CD8-positive, alpha-beta memory T cell (primary cell): ENCODE measurements around the gene SH3TC1. TPM values are rescaled to one million over a fixed set of nuclear protein-coding genes. Genes with fewer than 3 reads are reported as not detected.

Experiments
- CTCF ChIA-PET: fragments of 350-600 bp; sonication (Branson Sonifier 250); formaldehyde crosslinking; loops from one replicate; lab custom pipeline; 2021; ENCODE audit warnings: antibody characterized with exemption; lab: Charles Lee
- POLR2A ChIA-PET: fragments of 350-600 bp; sonication (Branson Sonifier 250); formaldehyde crosslinking; loops from one replicate; lab custom pipeline; 2021; ENCODE audit warnings: antibody characterized with exemption; lab: Charles Lee
- DNase-seq, 5 donors: peaks; one replicate each; pipeline versions ENCODE4 v3.0.0 to v3.0.0-alpha.2; 2020 to 2022; ENCODE audit warnings: mixed read lengths in 1 of 5
- H3K27ac ChIP-seq: one replicate; pipeline ENCODE4 v1.7.0; 2013; ENCODE audit warnings: low read depth, mild to moderate bottlenecking, low read length, moderate library complexity
- H3K27me3 ChIP-seq: 2 replicates; pipeline ENCODE4 v1.7.0; 2013; ENCODE audit warnings: low read length, mild to moderate bottlenecking; ENCODE audit not compliant: insufficient read depth, poor library complexity, severe bottlenecking
- H3K36me3 ChIP-seq: 2 replicates; pipeline ENCODE4 v1.7.0; 2013; ENCODE audit warnings: mild to moderate bottlenecking, low read length, moderate library complexity; ENCODE audit not compliant: insufficient read depth
- H3K4me1 ChIP-seq: 2 replicates; pipeline ENCODE4 v1.7.0; 2013; ENCODE audit warnings: mild to moderate bottlenecking, low read length, moderate library complexity; ENCODE audit not compliant: insufficient read depth
- H3K4me3 ChIP-seq: 2 replicates; pipeline ENCODE4 v1.7.0; 2013; ENCODE audit warnings: mild to moderate bottlenecking, low read length
- H3K9me3 ChIP-seq: 2 replicates; pipeline ENCODE4 v1.7.0; 2013; ENCODE audit warnings: mild to moderate bottlenecking, low read length
- H3K27ac Mint-ChIP-seq, 8 donors: one replicate each; pipeline ENCODE4 v1.8.0; 2020 to 2021; ENCODE audit warnings: mixed read lengths in 8 of 8, mild to moderate bottlenecking in 6 of 8, inconsistent platforms in 3 of 8, moderate library complexity in 3 of 8
- H3K27me3 Mint-ChIP-seq, 2 donors: one replicate each; pipeline ENCODE4 v1.8.0; 2020 to 2021; ENCODE audit warnings: mixed read lengths in 2 of 2, mild to moderate bottlenecking in 1 of 2, moderate library complexity in 1 of 2
- H3K36me3 Mint-ChIP-seq, 3 donors: one replicate each; pipeline ENCODE4 v1.8.0; 2020 to 2021; ENCODE audit warnings: mixed read lengths in 3 of 3, inconsistent platforms in 1 of 3, mild to moderate bottlenecking in 1 of 3
- H3K4me1 Mint-ChIP-seq, 3 donors: one replicate each; pipeline ENCODE4 v1.8.0; 2020 to 2021; ENCODE audit warnings: mixed read lengths in 3 of 3, inconsistent platforms in 1 of 3, mild to moderate bottlenecking in 1 of 3
- H3K4me3 Mint-ChIP-seq, 7 donors: one replicate each; pipeline ENCODE4 v1.8.0; 2020 to 2021; ENCODE audit warnings: mixed read lengths in 7 of 7, mild to moderate bottlenecking in 6 of 7, moderate library complexity in 4 of 7, inconsistent platforms in 2 of 7
- H3K9me3 Mint-ChIP-seq, 5 donors: one replicate each; pipeline ENCODE4 v1.8.0; 2020 to 2022; ENCODE audit warnings: mixed read lengths in 5 of 5, mild to moderate bottlenecking in 3 of 5, moderate library complexity in 2 of 5, inconsistent platforms in 1 of 5
- polyA plus RNA-seq: library from polyadenylated mRNA; unstranded; fragments of 300-500 nt; fragmentation: Illumina TruSeq; gene quantifications from one replicate; pipeline ENCODE4 v1.2.3, GENCODE V29; 2021
- total RNA-seq, 2 experiments: library from RNA; stranded (reverse); gene quantifications; one replicate each; pipeline ENCODE4 v1.2.3, GENCODE V29; 2021

Gene SH3TC1
- total and polyA plus RNA-seq, 3 experiments from 2014 or later, result 7.5 to 12.2 (median 8.9) TPM

DNA sequence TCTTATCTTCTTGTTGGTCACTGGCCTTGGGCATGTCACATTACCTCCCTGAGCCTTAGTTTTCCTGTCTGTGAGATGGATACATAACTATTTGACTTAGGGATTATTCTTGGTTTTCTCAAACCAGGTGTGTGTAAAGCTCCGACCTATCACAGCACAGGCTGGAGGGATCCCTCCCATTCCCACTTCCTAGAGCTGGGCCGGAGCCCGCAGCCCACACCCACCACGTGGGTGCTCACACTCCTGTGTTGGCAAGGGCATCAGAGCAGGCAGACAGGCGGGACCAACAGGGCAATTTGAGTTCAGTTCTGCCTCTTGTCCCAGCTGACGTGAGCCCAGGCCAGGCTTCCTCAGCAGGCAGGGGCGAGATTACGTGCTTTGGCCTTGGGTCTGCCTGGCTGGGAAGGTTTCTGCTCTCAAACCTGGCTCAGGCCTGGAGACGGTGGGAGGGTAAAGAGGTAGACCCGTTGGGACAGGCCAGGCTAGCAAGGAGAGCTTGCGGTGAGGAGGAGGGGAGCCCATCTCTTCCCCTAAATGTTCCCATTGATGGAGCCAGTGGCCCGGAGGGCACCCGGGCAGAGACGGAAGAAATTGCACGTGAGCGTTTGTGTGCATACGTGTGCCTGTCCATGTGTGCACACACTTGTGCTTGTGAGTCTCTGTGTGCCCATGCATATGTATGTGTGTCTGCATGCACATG lies 734 bp upstream of the SH3TC1 start:
- H3K27ac ChIP-seq, result peak overlapping the region; percentile 73
- peaks cover 43% of the 10 kb centered on the region for H3K4me1 ChIP-seq
- H3K27me3 ChIP-seq, result no peaks in the 10 kb centered on the region
- Mint-ChIP-seq H3K4me3 (peak overlapping the region; percentile 89 to 99 (median 92)), H3K27ac (peak overlapping the region; percentile 54 to 98 (median 90)), H3K27me3 (no peaks in the 10 kb centered on the region), H3K36me3 (peaks cover 0 to 6% (median 0%) of the 10 kb centered on the region in 3 donors), H3K9me3 (no peaks in the 10 kb centered on the region), H3K4me1 (peaks cover 28 to 49% (median 30%) of the 10 kb centered on the region in 3 donors)
- ChIA-PET CTCF (interaction anchor here (0.6 to 1.2 kb wide), 4 partner anchors 22 to 355 kb away, joined by 3 to 8 read pairs (median 5); no protein-coding TSS in a partner anchor), POLR2A (interaction anchor here (1.7 kb wide), 1 partner anchor 40 kb away, joined by 9 read pairs; the partner anchor contains the start of gene ABLIM2)
- H3K4me3 ChIP-seq, result peak overlapping the region; percentile 89
- no peaks in the 10 kb centered on the region for H3K9me3 ChIP-seq
- DNase-seq, result no peak
- no peaks in the 10 kb centered on the region for H3K36me3 ChIP-seq

DNA sequence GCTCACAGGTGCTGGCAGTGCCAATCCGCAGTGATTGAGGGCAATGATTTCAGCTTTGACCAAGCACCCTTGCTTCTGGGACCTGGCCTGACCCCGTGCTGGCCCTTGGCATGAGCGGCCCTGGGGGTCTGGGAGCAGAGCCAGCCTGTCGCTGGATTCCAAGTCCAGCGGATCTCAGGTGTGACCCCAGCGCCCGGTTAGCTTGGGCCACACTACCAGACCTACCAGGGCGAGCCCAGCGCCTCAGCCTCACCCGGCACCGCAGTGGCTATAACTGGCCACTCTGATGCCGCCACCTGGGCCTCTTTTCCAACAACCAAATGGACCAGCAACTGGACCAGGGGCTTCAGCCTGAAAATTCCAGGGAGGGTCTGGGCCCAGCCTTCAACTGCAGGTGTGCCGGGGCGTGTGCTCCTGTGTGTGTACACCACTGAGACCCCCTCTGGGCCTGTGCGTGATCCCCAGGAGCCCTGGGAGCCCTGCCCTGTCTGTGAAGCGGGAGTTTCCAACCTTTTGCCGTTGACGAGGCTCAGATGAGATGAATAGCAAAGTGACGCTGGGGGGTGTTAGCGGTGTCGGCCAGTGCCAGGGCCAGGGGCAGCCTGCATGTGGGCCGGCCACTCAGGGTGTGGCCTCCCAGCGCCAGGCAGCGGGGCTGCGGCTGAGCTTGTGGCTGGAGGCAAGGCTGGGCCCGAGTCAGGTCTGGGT lies 658 bp downstream of the SH3TC1 start:
- H3K27me3 Mint-ChIP-seq, result no peaks in the 10 kb centered on the region
- CTCF ChIA-PET, result interaction anchor here (0.9 to 1.2 kb wide), 4 partner anchors 23 to 46 kb away, joined by 3 to 8 read pairs (median 5); no protein-coding TSS in a partner anchor

DNA sequence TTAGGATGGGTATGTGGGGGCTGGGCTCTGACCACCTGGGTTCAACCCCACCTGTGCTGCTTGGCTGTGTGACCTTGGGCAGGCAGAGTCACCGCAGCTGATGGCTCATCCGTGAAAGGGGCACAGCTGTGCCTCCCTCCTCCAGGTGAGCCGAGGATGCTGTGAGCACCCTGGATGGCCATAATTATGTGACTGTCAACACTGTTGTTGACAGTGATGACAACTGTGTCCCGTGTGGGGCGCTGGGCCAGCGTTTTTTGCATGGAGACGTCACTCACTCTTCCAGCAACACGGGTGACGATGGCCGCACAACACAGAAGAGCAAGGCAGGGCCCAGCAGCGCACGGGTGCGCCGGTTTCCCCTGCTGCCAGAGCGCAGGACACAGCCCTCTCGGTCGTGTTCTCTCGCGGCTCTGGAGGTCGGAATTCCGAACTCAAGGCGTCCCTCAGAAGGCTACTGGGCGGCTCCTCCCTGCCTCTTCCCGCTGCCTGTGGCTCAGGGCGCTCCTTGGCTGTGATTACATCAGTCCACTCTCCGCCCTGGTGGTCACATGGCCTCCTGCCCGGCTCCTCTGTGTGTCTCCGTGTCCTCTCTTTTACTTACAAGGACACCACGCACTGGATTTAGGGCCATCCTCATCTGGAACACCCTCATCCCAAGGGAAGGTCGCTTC lies 1.3 kb downstream of the SH3TC1 start:
- peaks cover 28 to 53% (median 30%) of the 10 kb centered on the region in 3 donors for H3K4me1 Mint-ChIP-seq
- H3K9me3 ChIP-seq, result no peaks in the 10 kb centered on the region
- POLR2A ChIA-PET, result interaction anchor here (1.7 kb wide), 1 partner anchor 42 kb away, joined by 9 read pairs; the partner anchor contains the start of gene ABLIM2
- H3K27ac ChIP-seq, result peak overlapping the region; percentile 73
- DNase-seq, result peak in 3 of 5 donors; percentile 16 to 58 (median 41)
- no peaks in the 10 kb centered on the region for H3K27me3 ChIP-seq
- H3K27me3 Mint-ChIP-seq, result no peaks in the 10 kb centered on the region
- H3K36me3 Mint-ChIP-seq, result peaks cover 0 to 10% (median 0%) of the 10 kb centered on the region in 3 donors
- H3K4me3 ChIP-seq, result peak overlapping the region; percentile 89
- peak overlapping the region; percentile 89 to 99 (median 92) for H3K4me3 Mint-ChIP-seq
- H3K36me3 ChIP-seq, result no peaks in the 10 kb centered on the region
- H3K27ac Mint-ChIP-seq, result peak overlapping the region in 7 of 8 donors; percentile 78 to 98 (median 94)
- H3K4me1 ChIP-seq, result peaks cover 43% of the 10 kb centered on the region
- no peaks in the 10 kb centered on the region for H3K9me3 Mint-ChIP-seq
- CTCF ChIA-PET, result interaction anchor here (0.9 to 2.3 kb wide), 2 partner anchors 24 to 45 kb away, joined by 3 to 6 read pairs; no protein-coding TSS in a partner anchor

More for the DNA sequence above, 658 bp downstream of the SH3TC1 start:
- no peaks in the 10 kb centered on the region for H3K9me3 Mint-ChIP-seq
- peak overlapping the region; percentile 63 to 98 (median 94) for H3K27ac Mint-ChIP-seq
- Histone ChIP-seq H3K36me3 (no peaks in the 10 kb centered on the region), H3K27ac (peak overlapping the region; percentile 73), H3K4me1 (peaks cover 43% of the 10 kb centered on the region), H3K27me3 (no peaks in the 10 kb centered on the region), H3K9me3 (no peaks in the 10 kb centered on the region), H3K4me3 (peak overlapping the region; percentile 89)
- peaks cover 28 to 52% (median 30%) of the 10 kb centered on the region in 3 donors for H3K4me1 Mint-ChIP-seq
- POLR2A ChIA-PET, result interaction anchor here (0.8 to 1.7 kb wide), 2 partner anchors 41 to 227 kb away, joined by 3 to 9 read pairs; partner anchors contain the start of gene ABLIM2
- peaks cover 0 to 8% (median 0%) of the 10 kb centered on the region in 3 donors for H3K36me3 Mint-ChIP-seq
- H3K4me3 Mint-ChIP-seq, result peak overlapping the region; percentile 89 to 99 (median 92)
- DNase-seq, result peak in 1 of 5 donors; percentile 22

DNA sequence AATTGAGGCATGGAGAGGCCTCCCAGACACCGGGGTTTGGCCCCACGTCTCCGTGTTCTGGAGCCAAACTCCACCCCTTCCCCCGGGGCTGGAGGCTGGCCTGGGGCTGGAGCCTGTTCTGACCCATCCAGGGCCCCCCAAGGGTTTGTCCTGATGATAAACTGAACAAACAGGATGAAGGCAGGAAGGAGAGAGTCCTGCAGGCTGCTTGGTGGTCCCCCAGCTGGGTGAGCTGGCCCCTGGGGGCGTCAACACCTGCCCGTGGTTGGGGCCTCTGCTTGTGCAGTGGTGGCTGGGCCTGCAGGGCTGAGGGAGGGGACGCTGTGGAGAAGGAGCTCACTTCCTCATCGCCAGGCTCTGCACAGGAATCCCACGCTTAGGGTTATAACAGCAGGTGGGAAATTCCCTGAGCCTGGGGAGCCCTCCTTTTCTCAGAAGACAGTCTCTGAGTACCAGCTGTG lies 2.3 kb downstream of the SH3TC1 start:
- CTCF ChIA-PET, result interaction anchor here (0.8 to 2.3 kb wide), 3 partner anchors 25 to 41 kb away, joined by 3 to 6 read pairs (median 4); no protein-coding TSS in a partner anchor
- Histone ChIP-seq H3K4me3 (peak overlapping the region; percentile 89), H3K9me3 (no peaks in the 10 kb centered on the region), H3K4me1 (peaks cover 43% of the 10 kb centered on the region), H3K36me3 (no peaks in the 10 kb centered on the region), H3K27me3 (no peaks in the 10 kb centered on the region), H3K27ac (no peak overlapping the region)
- Mint-ChIP-seq H3K27me3 (no peaks in the 10 kb centered on the region), H3K9me3 (no peaks in the 10 kb centered on the region), H3K27ac (peak overlapping the region in 6 of 8 donors; percentile 63 to 96 (median 78)), H3K36me3 (peaks cover 0 to 14% (median 0%) of the 10 kb centered on the region in 3 donors), H3K4me1 (peaks cover 30 to 61% (median 32%) of the 10 kb centered on the region in 3 donors), H3K4me3 (peak overlapping the region in 6 of 7 donors; percentile 89 to 99 (median 91))
- peak in 2 of 5 donors; percentile 25 to 32 for DNase-seq
- POLR2A ChIA-PET, result no interaction called here

DNA sequence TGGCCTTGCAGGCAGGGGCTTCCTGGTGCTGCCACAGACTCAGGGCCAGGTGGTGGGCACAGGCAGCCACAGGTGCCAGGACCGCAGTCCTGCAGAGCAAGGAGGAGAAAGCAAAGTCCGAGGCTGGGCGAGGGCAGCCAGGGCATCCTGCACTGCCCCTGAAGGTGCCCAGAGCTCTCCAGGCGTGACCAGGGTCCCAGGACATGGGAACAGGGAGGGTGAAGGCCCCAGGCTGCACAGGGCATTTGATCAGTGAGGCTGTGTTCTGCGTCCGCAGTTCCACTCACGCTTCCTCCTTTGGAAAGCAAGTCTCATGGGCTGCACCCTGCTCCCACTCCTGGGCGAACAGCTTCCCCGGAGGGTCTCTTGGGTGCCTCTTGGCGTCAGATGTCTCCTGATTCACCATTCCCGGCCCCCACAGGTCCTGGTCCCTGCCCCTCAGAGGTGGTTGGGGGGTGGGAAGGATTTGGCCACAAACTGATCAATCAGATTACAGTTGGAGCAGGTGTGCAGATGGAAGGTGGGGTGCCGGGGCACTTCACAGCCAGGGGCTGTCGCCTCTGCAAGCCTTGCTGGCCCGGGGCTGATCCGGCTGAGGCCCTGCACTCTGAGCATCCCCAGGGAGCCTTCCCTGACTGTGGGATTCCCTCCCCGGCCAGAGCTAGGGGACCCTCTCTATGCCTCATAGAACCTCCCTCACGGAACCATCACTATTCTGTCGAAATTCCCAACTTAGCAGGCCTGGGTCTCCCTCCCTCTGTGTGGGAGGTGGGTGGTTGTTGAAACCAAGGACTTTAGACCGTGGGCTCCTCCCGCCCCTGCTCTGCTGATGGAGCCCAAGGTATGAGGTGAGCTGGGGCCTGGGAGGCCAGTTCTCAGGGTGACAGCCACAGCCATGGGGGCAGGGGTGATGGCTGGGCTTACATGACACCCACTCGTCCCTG lies 3.3 kb downstream of the SH3TC1 start:
- Histone ChIP-seq H3K4me3 (no peak overlapping the region), H3K36me3 (no peaks in the 10 kb centered on the region), H3K9me3 (no peaks in the 10 kb centered on the region), H3K27ac (no peak overlapping the region), H3K27me3 (no peaks in the 10 kb centered on the region), H3K4me1 (peaks cover 43% of the 10 kb centered on the region)
- ChIA-PET POLR2A (no interaction called here), CTCF (interaction anchor here (2.3 kb wide), 1 partner anchor 26 kb away, joined by 6 read pairs; no protein-coding TSS in a partner anchor)
- Mint-ChIP-seq H3K36me3 (peaks cover 0 to 20% (median 0%) of the 10 kb centered on the region in 3 donors), H3K4me1 (peaks cover 34 to 65% (median 37%) of the 10 kb centered on the region in 3 donors), H3K4me3 (peak overlapping the region in 5 of 7 donors; percentile 38 to 94 (median 90)), H3K27me3 (no peaks in the 10 kb centered on the region), H3K9me3 (no peaks in the 10 kb centered on the region), H3K27ac (peak overlapping the region in 2 of 8 donors; percentile 70 to 94)
- DNase-seq, result no peak

DNA sequence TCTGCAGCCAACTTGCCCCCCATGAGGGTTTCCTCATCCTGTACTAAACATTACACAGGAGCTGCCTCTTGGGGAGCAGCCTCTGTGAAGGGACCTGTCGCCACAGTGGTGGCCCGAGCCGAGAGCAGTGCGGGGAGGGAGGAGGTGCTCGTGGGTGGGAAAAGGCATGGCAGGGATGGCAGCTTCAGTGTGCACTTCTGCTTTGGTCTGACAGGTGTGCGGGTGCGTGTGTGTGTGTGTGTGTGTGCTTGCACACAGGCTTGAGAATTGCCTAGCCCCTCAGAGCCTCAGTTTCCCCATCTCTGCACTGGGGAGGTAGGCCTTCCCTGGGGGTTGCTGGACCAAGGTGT lies 3.9 kb downstream of the SH3TC1 start:
- H3K36me3 Mint-ChIP-seq, result peaks cover 0 to 23% (median 0%) of the 10 kb centered on the region in 3 donors
- POLR2A ChIA-PET, result no interaction called here
- Histone ChIP-seq H3K27me3 (no peaks in the 10 kb centered on the region), H3K4me3 (no peak overlapping the region), H3K9me3 (no peaks in the 10 kb centered on the region), H3K27ac (no peak overlapping the region), H3K36me3 (no peaks in the 10 kb centered on the region), H3K4me1 (peaks cover 43% of the 10 kb centered on the region)
- no peaks in the 10 kb centered on the region for H3K27me3 Mint-ChIP-seq
- CTCF ChIA-PET, result no interaction called here
- H3K27ac Mint-ChIP-seq, result peak overlapping the region in 2 of 8 donors; percentile 27 to 40
- peaks cover 36 to 65% (median 40%) of the 10 kb centered on the region in 3 donors for H3K4me1 Mint-ChIP-seq
- peak overlapping the region in 2 of 7 donors; percentile 53 to 54 for H3K4me3 Mint-ChIP-seq
- no peaks in the 10 kb centered on the region for H3K9me3 Mint-ChIP-seq
- DNase-seq, result no peak
